ENCODE measurements around the gene ZNF318.

ZNF318 gene

DNA sequence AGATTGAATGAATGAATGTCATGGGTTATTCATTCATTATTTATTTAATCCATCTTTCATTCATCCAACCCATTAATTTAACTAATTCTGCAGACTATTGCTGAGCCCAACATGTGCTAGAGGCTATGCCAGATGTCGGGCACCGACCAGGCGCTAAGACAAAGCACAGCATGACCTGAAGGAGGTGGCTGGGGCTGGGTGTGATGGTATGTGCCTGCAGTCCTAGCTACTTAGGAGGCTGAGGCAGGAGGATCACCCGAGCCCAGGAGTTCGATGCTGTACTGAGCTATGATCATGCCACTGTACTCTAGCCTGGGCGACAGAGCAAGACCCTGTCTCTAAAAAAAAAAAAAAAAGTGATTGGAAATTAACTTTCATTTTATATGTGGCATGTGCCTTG lies 77.1 kb downstream of the ZNF318 start:
- Histone ChIP-seq H3K4me2 (ENCODE audit: low read length) (no peak overlapping the region), H3K4me3 (ENCODE audit: low read length) (no peak overlapping the region), H3F3A (ENCODE audit: control insufficient read depth, insufficient read depth) (no peaks in the 10 kb centered on the region), H3K27me3 (ENCODE audit: control insufficient read depth, low read length) (no peaks in the 10 kb centered on the region), H3K79me2 (ENCODE audit: control insufficient read depth, low read length) (no peaks in the 10 kb centered on the region), H3K9me2 (replicated peaks; ENCODE audit: control insufficient read depth, low read length) (no peaks in the 10 kb centered on the region), H3K27ac (ENCODE audit: low read depth, low read length) (no peak overlapping the region), H3K4me1 (ENCODE audit: control insufficient read depth, low read length) (peaks cover 3% of the 10 kb centered on the region; the same call in 1 of the 2 replicates), H3K9me3 (ENCODE audit: control insufficient read depth, insufficient read depth, low read length) (no peaks in the 10 kb centered on the region), H3K36me3 (ENCODE audit: control insufficient read depth, low read length) (no peaks in the 10 kb centered on the region), H4K20me1 (ENCODE audit: control insufficient read depth, insufficient read depth, low read depth, low read length) (no peaks in the 10 kb centered on the region)
- no peak for TF ChIP-seq EZH2phosphoT487 (IDR thresholded peaks at IDR 0.05; ENCODE audit: borderline replicate concordance, low read length)
- TF ChIP-seq, protein P1, sequence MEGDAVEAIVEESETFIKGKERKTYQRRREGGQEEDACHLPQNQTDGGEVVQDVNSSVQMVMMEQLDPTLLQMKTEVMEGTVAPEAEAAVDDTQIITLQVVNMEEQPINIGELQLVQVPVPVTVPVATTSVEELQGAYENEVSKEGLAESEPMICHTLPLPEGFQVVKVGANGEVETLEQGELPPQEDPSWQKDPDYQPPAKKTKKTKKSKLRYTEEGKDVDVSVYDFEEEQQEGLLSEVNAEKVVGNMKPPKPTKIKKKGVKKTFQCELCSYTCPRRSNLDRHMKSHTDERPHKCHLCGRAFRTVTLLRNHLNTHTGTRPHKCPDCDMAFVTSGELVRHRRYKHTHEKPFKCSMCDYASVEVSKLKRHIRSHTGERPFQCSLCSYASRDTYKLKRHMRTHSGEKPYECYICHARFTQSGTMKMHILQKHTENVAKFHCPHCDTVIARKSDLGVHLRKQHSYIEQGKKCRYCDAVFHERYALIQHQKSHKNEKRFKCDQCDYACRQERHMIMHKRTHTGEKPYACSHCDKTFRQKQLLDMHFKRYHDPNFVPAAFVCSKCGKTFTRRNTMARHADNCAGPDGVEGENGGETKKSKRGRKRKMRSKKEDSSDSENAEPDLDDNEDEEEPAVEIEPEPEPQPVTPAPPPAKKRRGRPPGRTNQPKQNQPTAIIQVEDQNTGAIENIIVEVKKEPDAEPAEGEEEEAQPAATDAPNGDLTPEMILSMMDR (IDR thresholded peaks at IDR 0.05; ENCODE audit: low read depth, low read length, poor library complexity, severe bottlenecking) = no peak

DNA sequence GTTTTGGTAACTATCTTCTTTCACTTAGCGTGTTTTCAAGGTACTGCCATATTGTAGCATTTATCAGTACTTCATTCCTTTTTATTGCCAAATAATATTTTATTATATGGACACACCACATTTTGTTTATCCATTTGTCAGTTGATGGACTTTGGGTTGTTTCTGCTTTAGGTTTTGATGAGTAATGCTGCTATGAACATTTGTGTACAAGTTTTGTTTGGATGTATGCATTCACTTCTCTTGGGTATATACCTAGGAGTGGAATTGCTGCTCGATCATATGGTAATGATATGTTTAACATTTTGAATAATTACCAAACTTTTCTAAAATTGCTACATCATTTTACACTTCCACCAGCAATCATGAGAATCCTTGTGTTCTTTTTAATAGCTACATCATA lies 77.7 kb downstream of the ZNF318 start:
- Histone ChIP-seq H3K9me3 (ENCODE audit: control insufficient read depth, insufficient read depth, low read length) (no peaks in the 10 kb centered on the region), H4K20me1 (ENCODE audit: control insufficient read depth, insufficient read depth, low read depth, low read length) (no peaks in the 10 kb centered on the region), H3K79me2 (ENCODE audit: control insufficient read depth, low read length) (no peaks in the 10 kb centered on the region), H3K36me3 (ENCODE audit: control insufficient read depth, low read length) (no peaks in the 10 kb centered on the region), H3K27me3 (ENCODE audit: control insufficient read depth, low read length) (no peaks in the 10 kb centered on the region), H3F3A (ENCODE audit: control insufficient read depth, insufficient read depth) (no peaks in the 10 kb centered on the region), H3K4me3 (ENCODE audit: low read length) (no peak overlapping the region), H3K4me2 (ENCODE audit: low read length) (no peak overlapping the region), H3K4me1 (ENCODE audit: control insufficient read depth, low read length) (peaks cover 3% of the 10 kb centered on the region; the same call in 1 of the 2 replicates), H3K27ac (ENCODE audit: low read depth, low read length) (no peak overlapping the region), H3K9me2 (replicated peaks; ENCODE audit: control insufficient read depth, low read length) (no peaks in the 10 kb centered on the region)
- TF ChIP-seq, protein P1 (IDR thresholded peaks at IDR 0.05; ENCODE audit: low read depth, low read length, poor library complexity, severe bottlenecking) = no peak
- TF ChIP-seq EZH2phosphoT487 (IDR thresholded peaks at IDR 0.05; ENCODE audit: borderline replicate concordance, low read length) = no peak

DNA sequence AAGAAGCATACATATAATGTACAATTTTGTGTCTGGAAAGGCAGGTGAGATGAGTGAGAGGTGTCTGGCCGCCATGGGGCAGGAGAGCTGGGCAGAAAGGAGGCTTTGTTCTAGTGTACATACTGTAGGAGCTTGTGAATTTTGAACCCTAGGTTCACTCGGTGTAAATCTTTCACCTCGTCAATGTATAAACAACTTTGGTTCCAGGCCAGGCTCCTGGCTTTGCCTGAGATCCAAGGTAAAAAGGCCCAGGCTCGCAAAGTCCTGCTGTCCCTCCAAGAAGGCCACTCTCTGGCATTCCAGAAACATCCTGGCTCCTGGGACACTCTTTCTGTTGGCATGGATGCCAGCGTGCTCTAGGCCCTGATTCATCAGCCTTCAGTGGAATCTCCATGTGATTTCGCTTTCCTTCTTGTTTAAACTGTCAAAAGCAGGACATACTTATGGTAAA lies 78.5 kb downstream of the ZNF318 start:
- Histone ChIP-seq H3K4me3 (ENCODE audit: low read length) (no peak overlapping the region), H3K27me3 (ENCODE audit: control insufficient read depth, low read length) (no peaks in the 10 kb centered on the region), H3K9me2 (replicated peaks; ENCODE audit: control insufficient read depth, low read length) (no peaks in the 10 kb centered on the region), H4K20me1 (ENCODE audit: control insufficient read depth, insufficient read depth, low read depth, low read length) (no peaks in the 10 kb centered on the region), H3K27ac (ENCODE audit: low read depth, low read length) (no peak overlapping the region), H3K4me1 (ENCODE audit: control insufficient read depth, low read length) (peaks cover 3% of the 10 kb centered on the region; the same call in 1 of the 2 replicates), H3K4me2 (ENCODE audit: low read length) (no peak overlapping the region), H3K9me3 (ENCODE audit: control insufficient read depth, insufficient read depth, low read length) (no peaks in the 10 kb centered on the region), H3F3A (ENCODE audit: control insufficient read depth, insufficient read depth) (no peaks in the 10 kb centered on the region), H3K36me3 (ENCODE audit: control insufficient read depth, low read length) (no peaks in the 10 kb centered on the region), H3K79me2 (ENCODE audit: control insufficient read depth, low read length) (no peaks in the 10 kb centered on the region)
- TF ChIP-seq EZH2phosphoT487 (IDR thresholded peaks at IDR 0.05; ENCODE audit: borderline replicate concordance, low read length) = no peak
- TF ChIP-seq, protein P1 (IDR thresholded peaks at IDR 0.05; ENCODE audit: low read depth, low read length, poor library complexity, severe bottlenecking) = no peak
